ENCODE measurements around the gene GM2A.
"Not testable (repeated sequence)": the region's sequence is repeated elsewhere in the genome, so short reads cannot be mapped to it uniquely, and the experiment has no call there.

Gene GM2A

DNA sequence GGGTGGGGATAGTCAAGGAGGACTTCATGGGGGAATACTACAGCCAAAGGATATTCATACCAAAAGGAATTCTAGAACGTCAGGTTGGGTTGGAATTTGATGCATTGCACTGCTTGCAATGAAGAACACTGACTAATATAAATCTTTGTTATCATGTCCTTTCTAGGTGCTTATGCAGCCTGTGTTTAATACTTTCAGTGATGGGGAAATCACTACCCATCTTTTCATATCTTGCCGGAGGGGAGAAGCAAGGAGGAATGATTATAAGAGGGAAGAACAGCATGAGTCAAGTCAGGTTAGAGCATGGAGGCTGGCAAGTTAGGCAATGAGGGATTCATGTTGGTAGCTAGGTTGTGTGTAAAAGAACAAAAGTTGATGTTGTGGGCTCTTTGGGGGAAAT lies 24.0 kb upstream of the GM2A start:
- DNase-seq (ENCODE audit: low spot score): no peak

DNA sequence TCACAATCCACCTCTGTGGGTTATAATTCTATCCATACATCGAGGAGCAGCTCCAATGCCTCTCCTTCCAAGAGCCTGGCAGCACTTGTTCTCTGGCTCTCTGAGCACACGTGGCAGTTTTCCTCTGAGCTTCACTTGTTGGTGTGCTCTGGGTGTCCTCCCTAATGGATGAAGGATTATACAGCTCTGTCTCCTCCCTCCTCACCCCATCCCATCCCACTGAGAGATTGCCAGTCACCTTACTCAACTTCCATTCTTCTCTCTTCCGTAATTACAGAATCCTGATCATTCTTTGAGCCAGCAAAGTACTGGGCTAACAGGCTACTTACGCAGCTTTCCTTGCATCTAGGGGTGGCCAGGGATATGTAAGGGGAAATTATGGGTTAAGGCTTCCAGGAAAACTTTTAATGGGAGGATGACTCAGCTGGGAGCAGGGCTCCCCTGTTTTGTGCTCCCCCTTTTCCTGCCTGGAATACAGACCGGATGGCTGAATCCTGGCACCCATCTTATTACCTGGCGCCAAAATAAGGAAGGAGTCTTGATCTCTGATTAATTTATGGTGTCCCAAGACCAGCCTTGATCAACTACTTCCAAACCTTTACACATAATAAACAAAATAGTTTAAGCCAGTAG lies 22.8 kb upstream of the GM2A start:
- no peak for DNase-seq (ENCODE audit: low spot score)

DNA sequence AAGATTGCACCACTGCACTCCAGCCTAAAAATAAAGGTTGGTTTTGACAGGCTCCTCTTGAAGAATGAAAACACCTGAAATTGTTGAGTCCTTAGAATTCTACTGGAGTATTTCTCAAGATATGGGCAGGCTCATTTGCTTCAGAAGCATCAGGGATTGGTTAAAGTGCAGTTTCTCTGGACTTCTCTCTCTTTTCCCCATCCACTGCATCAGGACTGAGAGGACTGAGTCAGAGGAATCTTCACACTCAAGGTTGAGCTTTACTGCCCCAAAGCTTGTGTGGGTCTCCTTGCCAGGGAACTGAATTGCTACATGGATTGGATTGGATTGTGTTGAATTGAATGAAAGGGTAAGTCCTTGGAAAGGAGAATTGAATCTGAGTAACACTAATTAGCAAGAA lies 21.6 kb upstream of the GM2A start:
- DNase-seq (ENCODE audit: low spot score): no peak

DNA sequence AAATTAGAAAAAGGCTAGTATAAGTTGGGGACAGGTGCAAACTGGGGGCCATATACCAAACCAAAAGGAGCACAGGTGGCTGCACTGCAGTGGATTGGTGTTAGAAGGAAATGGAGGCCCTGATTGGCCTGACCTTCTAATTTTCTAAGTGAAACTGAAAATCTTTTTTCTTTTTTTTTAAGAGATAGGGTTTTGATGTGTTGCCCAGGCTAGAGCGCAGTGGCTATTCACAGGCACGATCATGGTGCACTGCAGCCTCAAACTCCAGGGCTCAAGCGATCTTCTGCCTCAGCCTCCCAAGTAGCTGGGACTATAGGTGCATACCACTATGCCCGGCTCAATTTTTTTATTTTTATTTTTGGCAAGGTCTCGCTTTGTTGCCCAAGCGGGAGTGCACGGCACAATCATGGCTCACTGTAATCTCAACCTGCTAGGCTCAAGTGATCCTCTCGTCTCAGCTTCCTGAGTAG lies 19.3 kb upstream of the GM2A start:
- DNase-seq (ENCODE audit: low spot score): no peak

DNA sequence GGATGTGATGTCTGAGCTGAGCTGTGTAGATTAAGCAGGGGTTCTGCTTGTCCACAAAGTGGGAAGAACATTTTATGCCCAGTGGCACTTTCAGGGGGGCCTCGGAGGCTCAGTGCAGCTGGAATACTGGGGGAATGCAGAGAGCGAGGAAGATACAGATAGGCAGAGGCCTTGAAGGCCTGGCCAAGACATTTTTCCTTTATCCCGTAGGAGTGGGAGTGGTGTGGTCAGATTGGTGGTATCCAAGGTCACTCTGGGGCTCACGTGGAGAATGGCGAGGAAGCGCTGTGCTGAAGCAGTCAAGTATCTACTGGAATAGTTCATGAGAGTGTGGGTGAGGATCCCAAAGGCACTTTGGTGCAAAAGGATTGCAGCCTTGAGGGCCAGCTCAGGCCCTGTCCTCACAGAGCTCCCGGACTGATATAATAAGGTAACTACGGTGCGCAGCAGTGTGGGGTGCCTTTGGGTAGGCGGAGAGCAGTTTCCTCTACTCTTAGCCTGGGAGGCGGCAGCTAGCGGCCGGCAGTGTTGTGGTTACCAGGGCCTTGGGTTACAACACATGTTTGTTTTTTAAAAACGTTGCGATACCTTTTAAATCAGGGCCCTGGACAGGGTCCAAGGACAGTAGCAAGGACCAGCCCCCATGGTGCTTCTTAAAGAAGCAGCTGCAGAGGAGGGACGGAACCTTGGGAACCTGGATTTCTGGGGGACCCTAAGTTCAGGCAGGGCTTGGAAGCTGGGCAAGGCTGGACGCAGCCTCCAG lies 18.3 kb upstream of the GM2A start:
- peak; percentile 75 for DNase-seq (ENCODE audit: low spot score)

DNA sequence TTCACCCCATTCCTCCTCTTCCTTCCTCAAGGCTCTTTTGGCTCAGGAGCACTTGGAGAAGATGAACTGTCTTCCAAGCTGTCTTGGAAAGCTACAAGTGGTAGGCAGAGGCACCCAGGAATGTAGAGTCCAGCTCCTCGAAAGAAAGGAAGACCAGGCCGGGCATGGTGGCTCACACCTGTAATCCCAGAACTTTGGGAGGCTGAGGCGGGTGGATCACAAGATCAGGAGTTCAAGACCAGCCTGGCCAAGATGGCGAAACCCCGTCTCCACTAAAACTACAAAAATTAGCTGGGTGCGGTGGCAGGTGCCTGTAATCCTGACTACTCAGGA lies 17.8 kb upstream of the GM2A start:
- DNase-seq (ENCODE audit: low spot score): not testable (repeated sequence)

DNA sequence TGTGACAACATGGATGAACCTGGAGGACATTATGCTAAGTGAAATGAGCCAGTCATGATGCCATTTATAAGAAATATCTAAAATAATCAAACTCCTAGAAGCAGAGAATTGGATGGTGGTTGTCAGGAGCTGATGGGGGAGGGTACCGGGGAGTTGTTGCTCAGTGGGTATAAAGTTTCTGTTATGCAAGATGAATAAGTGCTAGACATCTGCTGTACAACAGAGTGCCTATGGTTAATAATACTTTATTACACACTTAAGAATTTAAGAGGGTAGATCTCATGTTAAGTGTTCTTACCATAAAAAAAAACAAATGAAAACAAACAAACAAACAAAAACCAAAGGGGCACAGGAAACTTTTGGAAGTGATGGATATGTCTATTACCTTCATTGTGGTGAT lies 16.1 kb upstream of the GM2A start:
- DNase-seq (ENCODE audit: low spot score): no peak

DNA sequence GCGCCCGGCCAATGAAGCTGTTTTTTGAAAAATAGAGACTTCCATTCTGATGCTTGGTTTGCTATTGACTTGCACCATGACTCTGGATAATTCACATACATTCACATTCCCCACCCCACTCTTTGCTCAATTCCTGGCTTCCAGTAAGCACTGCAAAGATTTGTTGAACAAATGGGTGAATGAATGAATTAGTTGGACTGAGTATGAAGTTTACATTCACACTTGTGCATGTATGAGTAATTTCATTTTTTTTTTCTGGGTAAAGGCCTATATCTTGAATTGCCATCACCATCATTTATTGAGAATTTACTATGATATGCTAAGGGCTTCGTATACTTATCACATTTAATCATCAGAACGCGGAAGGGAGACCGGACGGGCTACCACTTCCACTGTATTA lies 15.3 kb upstream of the GM2A start:
- DNase-seq (ENCODE audit: low spot score): no peak

DNA sequence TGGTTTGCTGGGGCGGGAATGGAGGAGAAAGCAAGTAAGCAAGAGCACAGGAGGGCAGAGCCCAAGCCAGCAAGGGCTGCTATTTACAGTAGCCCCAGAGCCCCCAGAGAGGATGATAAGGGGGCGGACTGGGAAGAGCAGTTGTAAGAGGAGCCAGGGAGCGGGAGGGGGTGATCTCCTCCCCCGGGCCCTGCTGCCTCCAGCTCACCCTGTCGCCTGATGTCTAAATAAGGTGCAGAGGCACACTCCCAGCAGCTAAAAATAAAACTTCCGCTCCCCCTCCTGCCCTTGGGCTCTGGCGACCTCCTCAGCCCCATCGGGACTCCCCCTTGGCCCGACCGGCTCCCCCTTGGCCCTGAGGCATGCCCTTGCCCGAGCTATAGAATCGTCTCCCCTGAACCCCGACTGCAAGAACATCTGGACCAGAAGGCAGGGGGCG lies 14.7 kb upstream of the GM2A start:
- DNase-seq (ENCODE audit: low spot score): no peak

DNA sequence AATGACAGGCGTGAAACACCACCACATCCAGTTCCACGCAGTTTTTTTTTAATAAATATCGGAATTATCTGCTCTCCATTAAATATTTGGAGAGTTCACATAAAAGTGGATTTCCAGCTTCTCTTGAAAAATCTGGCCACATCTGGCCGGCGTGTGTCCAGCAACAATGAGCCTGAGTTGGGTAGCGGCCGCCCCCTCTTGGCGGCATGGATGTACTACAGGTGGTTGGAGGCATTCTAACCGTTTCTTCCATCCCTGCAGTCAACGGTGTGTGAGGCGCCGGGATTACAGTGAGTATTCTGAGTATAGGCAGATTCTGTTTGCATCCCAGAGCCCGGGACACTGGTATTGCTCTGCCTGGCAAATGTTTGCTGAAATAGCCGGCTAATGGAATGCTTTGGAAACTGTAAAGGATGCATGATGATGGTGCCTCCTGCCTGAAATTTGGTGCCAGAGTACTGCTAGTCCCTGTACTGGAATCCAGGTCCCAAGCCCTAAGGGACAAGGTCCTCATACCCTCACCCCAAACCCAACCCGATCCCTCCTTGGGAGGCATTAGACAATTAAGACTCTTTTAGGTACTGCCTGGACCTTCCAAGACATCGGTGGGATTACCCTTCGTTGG lies 13.6 kb upstream of the GM2A start:
- DNase-seq (ENCODE audit: low spot score): peak; percentile 73

DNA sequence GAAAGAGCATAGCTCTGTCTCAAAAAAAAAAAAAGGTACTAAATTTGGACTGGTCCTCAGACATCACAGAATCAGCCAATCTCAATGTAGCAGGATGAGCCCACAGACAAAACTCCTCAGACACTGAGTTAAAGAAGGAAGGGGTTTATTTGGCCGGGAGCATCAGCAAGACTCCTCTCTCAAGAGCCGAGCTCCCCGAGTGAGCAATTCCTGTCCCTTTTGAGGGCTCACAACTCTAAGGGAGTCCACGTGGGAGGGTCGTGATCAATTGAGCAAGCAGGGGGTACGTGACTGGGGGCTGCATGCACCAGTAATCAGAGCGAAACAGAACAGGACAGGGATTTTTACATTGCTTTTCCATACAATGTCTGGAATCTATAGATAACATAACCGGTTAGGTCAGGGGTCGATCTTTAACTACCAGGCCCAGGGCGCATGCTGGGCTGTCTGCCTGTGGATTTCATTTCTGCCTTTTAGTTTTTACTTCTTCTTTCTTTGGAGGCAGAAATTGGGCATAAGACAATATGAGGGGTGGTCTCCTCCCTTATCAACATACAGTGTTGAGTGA lies 12.6 kb upstream of the GM2A start:
- not testable (repeated sequence) for DNase-seq (ENCODE audit: low spot score)

DNA sequence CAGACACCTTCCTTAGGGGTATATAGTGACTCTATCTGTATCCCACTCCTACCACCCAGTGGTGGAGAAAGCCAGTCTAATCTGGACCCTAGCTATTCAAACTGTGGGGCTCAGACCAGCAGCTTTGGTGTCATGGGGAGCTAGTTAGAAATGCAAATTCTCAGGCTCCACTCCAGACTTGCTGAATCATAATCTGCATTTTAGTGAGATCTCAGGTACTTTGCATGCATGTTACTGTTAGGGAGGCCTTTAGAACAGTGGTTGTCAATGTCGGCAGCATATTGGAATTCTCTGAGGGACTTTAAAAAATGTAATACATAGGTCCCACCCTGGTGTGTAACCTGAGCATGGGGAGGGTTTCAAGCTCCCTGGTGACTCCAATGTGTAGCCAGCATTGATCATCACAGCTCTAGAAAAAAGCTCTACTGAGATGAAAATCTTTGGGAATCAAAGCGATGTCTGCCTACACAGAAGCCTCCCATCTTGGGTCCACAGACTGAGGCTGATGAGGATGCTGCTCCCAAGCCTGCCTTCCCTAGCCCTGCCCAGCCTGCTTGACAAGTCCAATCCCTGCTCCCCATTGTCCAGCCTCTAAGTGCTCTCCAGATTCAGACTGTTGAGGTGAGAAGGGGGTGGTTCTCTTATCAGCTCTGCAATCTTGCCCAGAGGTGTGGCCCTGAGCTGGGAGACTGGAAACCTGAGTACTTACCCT lies 11.9 kb upstream of the GM2A start:
- no peak for DNase-seq (ENCODE audit: low spot score)

DNA sequence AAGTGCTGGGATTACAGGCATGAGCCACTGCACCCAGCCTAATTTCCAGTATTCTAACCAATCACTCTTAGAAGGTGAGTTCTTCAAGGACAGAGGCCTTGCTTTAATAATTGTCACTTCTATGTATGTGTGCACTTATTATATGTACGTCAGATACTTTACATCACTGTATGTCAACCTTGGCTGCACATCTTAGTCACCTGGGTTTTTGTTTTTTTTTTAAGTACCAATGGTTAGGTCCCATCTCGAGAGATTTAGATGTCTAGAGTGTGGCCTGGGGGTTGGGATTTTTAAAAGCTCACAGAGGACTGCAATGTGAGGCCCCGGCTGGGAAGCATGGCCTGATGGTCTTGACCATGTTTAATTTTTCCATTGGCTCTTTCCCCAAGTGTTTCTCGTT lies 9.9 kb upstream of the GM2A start:
- DNase-seq (ENCODE audit: low spot score): no peak

DNA sequence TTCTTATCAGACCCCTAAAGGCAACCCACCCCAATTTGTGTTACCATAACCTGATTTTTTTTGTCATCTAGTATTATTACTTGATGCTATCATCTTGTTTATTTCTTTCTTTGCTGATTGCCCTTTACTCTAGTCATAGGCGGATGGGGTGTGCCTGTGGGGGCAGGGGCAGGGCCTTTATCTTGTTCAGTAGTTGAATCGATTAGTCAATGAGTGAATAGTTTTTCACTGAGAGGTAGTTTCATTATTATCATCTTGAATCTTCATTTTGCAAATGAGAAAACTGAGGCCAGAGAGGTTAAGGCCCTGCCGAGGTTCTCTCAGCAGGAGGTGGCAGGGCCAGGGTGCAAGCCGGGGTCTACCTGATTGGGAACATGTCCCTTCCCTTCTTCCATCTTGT lies 9.4 kb upstream of the GM2A start:
- no peak for DNase-seq (ENCODE audit: low spot score)

DNA sequence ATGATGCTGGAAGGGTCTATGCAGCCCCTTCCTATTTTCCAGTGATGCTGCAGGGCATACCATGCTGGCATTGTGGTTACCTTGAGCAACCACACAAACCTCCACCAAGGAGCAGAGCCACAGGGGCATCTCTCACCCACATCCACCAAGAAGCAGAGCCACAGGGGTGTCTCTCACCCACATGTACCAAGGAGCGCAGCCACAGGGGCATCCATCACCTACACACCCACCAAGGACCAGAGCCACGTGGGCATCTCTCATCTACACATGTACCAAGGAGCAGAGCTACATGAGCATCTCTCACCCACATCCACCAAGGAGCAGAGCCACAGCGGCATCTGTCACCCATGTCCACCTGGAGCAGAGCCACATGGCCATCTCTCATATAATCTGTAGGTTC lies 8.8 kb upstream of the GM2A start:
- no peak for DNase-seq (ENCODE audit: low spot score)

DNA sequence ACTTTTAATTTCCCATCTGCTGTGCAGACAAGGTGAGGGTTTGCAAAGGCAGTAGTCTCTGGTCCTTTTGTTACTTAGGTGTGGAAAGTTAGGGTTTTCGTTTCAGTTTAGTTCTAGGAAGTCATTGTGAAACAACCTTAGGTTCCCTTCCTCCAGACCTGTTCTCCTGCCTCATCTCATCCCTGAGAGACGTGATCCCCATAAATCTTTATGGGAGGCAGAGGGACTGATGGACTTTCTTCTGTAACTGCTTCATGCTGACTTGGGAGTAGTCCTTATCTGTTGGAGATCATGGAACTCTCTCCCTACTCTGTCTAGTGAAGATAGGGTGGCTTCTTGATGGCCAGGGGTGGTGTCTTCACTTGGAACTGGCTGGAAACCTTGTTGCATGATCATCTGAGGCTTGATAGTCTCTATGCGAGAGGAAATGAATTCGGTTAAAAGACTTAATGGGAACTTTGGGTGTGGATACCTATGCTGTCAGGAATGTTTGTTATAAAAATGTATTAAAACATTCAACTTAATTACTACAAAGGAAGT lies 7.2 kb upstream of the GM2A start:
- no peak for DNase-seq (ENCODE audit: low spot score)

DNA sequence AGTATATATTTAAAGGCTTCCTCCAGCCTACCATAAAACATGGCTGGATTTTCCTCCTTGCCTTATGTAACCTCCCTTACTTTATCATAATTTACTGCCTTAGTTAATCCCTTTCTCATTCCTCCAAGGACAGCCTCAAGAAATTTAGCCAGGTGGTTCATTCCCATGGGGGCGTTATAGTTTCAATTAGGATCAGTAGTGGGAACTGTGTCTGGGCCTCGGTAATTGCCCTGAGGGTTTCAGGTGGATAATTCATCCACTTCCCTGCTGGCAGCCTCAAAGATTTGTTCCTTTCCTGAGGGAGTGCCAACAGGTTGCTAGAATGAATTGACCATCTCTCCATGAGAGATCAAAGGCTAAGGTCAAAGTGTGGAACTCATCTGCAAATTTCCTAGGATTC lies 4.3 kb upstream of the GM2A start:
- DNase-seq (ENCODE audit: low spot score): no peak

DNA sequence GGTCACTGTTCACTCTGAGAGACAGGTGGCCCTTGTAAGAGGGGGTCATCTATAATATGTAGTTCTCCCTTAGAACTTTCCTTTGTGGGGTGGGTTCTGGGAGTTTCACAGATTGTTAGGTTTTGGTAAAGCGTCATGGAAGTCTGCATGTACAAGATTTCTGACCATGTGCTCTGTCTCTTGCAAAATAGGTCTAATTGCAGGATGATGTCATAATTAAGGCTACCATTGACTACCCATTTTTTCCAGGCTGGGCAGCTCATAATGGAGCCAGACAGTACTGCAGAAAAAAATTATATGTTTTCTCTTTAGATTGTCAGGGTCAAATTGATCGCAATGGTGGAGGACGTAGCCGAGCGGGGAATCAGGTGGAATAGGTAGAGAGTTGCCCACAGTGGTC lies 3.7 kb upstream of the GM2A start:
- DNase-seq (ENCODE audit: low spot score): no peak

DNA sequence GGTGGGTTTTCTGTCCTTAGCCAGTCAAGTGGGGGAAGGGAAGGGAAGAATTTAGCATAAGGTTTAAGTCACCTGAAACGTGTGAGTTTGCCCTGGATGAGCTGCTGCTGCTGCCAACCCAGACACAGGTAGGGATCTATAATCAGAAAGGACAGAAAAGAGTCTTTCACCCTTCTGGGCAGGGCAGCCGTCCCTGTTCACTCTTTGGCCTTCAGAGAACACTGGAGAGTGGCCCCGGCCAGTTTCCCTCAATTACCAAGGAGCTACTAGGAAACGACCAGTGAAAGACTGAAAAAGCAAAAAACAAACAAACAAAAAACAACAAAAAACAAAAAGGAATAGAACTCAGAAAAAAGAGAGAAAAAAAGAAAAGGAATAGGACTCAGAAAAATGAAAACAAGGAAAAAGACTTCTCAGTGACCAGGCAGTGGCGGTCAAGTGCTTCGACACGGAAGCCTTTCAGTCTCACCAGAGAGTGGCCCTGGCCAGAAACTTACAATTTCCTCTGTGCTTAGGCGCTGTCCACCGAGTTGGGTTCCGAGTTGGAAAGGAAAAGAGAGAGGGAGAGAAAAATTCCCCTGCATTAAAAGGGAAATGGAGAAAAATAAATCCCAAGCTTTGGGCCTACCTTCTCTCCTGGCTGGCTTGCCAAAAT lies 2.5 kb upstream of the GM2A start:
- DNase-seq (ENCODE audit: low spot score): no peak

DNA sequence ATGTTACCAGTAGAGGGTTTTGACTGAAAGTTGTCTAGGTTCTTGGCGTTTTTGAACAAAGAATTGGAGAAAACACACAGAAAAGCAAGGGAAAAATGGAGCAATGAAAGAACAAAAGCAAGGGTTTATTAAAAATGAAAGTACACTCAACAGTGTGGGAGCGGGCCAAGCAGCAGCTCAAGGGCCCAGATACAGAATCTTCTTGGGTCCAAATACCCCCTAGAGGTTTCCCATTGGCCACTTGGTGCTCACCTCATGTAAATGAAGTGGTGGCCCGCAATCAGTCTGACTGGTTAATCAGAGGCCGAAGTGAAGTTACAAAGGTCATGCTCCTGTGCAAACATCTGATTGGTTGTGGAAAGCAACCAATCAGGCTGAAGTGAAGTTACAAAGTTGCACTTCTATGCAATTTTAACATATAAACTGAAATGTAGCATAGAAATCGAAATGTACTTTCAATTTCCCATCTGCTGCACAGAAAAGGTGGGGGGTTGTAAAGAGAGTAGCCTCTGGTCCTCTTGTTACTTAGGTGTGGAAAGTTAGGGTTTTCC lies 1.9 kb upstream of the GM2A start:
- DNase-seq (ENCODE audit: low spot score): no peak

DNA sequence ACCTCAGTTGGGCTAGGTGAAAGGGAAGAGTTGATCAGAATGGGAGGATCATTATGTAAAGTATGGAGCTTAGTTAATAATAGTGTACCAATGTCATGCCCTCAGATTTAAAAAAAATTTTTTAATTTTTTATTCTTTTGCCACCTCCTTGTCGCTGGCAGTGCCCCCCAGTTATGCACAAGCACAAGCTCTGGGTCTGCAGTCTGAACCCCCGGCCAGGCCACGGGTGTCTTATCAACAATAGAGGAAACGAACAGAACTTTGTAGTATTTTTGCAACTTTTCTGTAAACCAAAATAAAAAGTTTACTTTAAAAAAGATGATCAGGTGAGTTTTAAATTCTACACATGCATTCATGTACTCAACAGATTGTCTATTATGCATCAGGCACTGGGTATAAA lies 1.4 kb upstream of the GM2A start:
- DNase-seq (ENCODE audit: low spot score): no peak

DNA sequence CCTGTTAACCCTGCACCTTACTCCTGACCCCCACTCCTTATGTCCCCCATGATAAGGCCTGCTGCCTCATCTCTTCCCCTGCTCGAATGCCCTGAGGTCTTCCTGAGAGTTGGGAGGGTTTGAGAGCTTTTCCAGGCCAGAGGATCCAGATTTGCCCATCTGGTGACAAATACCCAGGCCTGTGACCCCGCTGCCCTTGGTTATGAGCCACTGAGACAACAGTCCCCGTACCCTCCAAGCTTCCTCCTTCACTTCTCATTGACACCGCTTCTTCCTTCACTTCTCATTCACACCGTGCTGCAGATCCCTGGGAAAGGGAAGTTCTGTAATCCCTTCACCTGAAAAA lies 593 bp downstream of the GM2A start:
- DNase-seq (ENCODE audit: low spot score): no peak

Data from HuH-7 (cell line).